GM12878 (cell line): ENCODE results near the gene WFDC12. TPM values are rescaled to one million over a fixed set of nuclear protein-coding genes. Genes with fewer than 3 reads are reported as not detected.

ENCODE experiments used
- NR2C2 ChIP-seq: IDR thresholded peaks from 2 replicates; pipeline ENCODE4 v1.6.1; 2011; ENCODE audit warnings: borderline replicate concordance, low read depth; ENCODE audit not compliant: control insufficient read depth, insufficient read length
- PRDM15 ChIP-seq: fragments of 450-650 bp; formaldehyde crosslinking; IDR thresholded peaks from 2 replicates; pipeline ENCODE4 v1.4.0; 2020; ENCODE audit warnings: mild to moderate bottlenecking, moderate library complexity
- TCF3 ChIP-seq: IDR thresholded peaks from 2 replicates; pipeline ENCODE4 v1.6.1; 2012; ENCODE audit warnings: low read depth, mild to moderate bottlenecking, low read length, borderline replicate concordance; ENCODE audit not compliant: insufficient read depth
- WRNIP1 ChIP-seq: IDR thresholded peaks from 2 replicates; pipeline ENCODE4 v1.6.1; 2011; ENCODE audit warnings: low read depth, low read length, improper control_type of control experiment, borderline replicate concordance
- ZNF592 ChIP-seq: fragments of 450-650 bp; IDR thresholded peaks from 2 replicates; pipeline ENCODE4 v1.6.1; 2017; ENCODE audit warnings: mild to moderate bottlenecking, moderate library complexity
- polyA plus RNA-seq, 11 experiments: library from polyadenylated mRNA; depleted of rRNA in 4 of 11; unstranded in 6 of 11; stranded (reverse) in 5 of 11; fragments of >200 nt; fragmentation: Nextera tagmentation in 4 of 11; fragmentation: Illumina TruSeq in 1 of 11; extraction: Ambion mirVana in 4 of 11; extraction: Trizol in 1 of 11; gene quantifications; 1 replicate in 1 of 11; 2 replicates in 10 of 11; pipeline versions ENCODE4 v1.2.1 to v1.2.3, GENCODE V29; 2011 to 2016; ENCODE audit warnings: inconsistent platforms in 2 of 11, missing spikeins in 2 of 11, low read depth in 1 of 11
- total RNA-seq, 4 experiments: library from RNA; depleted of rRNA in 3 of 4; stranded (reverse); fragments of >200 nt in 3 of 4; fragmentation: Illumina TruSeq in 1 of 4; extraction: Trizol in 1 of 4; gene quantifications; 2 replicates each; pipeline versions ENCODE4 v1.2.1 to v1.2.3, GENCODE V29; 2013 to 2021

WFDC12 gene
- total and polyA plus RNA-seq, 10 of the 15 experiments (the other 5 are each of a cell fraction or from before 2014, with no cell fraction given) = not detected

GRCh38 chr20:45112754-45113153 is 11.5 kb downstream of the WFDC12 start (continued):
- no peak for TF ChIP-seq PRDM15
- no peak for TF ChIP-seq TCF3
- TF ChIP-seq ZNF592 = no peak
- no peak for TF ChIP-seq NR2C2
- no peak for TF ChIP-seq WRNIP1
